ENCODE measurements around the gene SPRY4. TPM values are rescaled to one million over a fixed set of nuclear protein-coding genes. Genes with fewer than 3 reads are reported as not detected.
A peak's percentile ranks its signal among the peaks of the same experiment; 100 is the strongest.

Gene SPRY4
- total RNA-seq, 4 donors from 2014 or later: 8.2 to 19.3 (median 15.7) TPM

DNA sequence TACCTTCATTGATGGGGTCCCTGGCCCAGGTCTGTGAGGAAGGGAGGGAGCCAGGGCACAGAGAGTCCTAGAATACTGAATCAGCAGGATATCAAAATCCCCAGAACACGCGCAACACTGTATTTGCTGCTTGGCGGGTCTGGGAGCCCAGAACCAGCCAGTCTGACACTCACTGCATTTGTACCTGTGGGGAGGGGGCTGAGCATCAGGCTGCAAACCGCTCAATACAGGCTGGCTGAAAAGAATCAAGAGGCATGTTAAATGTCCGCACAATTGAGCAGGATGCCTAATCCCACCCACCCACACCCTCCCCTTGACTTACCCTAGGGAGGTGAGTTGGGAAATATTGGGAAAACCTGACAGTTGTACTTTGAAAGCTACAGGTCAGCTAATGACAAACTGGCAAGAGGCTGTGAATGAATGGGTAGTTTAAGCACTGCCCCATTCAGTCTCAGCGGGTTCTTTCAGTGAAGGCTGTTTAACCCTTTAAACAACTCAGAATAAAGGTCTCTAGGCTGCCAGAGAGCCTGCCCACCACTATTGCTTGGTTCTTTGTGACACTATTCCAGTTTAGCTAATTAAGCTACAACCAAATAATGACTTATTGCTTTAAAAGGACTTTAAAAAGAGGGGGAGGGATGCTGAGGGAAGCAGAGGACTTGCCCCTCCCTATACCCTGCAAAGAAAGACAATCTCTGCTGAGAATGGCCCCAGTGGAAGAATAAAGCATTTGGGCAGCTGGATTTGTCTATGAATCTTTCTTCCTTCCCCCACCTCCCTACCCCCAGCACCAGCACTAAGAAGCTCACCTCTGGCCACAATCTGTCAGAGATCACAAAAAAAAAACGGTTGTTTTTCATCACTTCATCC, 5.0 kb downstream of the SPRY4 start:
- Histone ChIP-seq H3K36me3 (no peaks in the 10 kb centered on the region), H3K27ac (peak overlapping the region; percentile 90 to 91 (median 90)), H3K4me1 (peaks cover 15 to 70% (median 56%) of the 10 kb centered on the region in 4 donors), H3K27me3 (peaks cover 8% of the 10 kb centered on the region), H3K4me3 (no peak overlapping the region), H3K9me3 (no peaks in the 10 kb centered on the region)
- TF ChIP-seq CTCF (IDR thresholded peaks at IDR 0.05) (no peak), POLR2AphosphoS5 (IDR thresholded peaks at IDR 0.05) (no peak), EP300 (IDR thresholded peaks at IDR 0.05; ENCODE audit: low read depth) (no peak), POLR2A (IDR thresholded peaks at IDR 0.05) (no peak)
- intact Hi-C loops (cut with DNase I; ENCODE audit: low total_unique reads): no loop called here
- no peak for DNase-seq
- 0 to 49% methylated on average over 1 to 7 of the region's 7 CpGs for WGBS, 2 donors (ENCODE audit: low coverage in 1 of 2)
- in situ Hi-C loops (cut with MboI; ENCODE audit: low pct_ligation_motif_present in 1 of 4, low pct_unique_long_range_greater_than_20kb in 1 of 4, low sequenced_read_pairs in 3 of 4): no loop called here

DNA sequence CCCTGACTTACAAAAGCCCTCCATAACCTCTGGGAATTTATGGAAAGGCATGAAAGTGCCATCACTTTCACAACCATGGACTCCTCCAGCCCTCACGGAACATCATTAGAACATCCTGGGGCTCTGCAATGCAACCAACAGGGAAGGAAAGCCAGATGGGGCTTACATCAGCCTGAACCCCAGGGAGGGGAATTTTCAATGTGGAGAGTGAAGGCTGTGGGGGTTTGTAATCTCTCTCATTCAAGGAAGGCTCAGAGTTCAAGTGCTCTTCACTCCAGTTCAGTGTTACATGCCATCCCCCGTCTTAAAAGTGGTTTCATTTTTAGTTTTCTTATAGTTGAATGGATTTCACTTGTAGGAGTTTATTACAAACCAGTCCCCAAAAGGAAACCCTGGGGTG, 5.7 kb downstream of the SPRY4 start:
- in situ Hi-C loops (cut with MboI; ENCODE audit: low pct_ligation_motif_present in 1 of 4, low pct_unique_long_range_greater_than_20kb in 1 of 4, low sequenced_read_pairs in 3 of 4) (no loop called here), intact Hi-C loops (cut with DNase I; ENCODE audit: low total_unique reads) (no loop called here)
- Histone ChIP-seq H3K27me3 (peaks cover 6% of the 10 kb centered on the region), H3K27ac (peak overlapping the region; percentile 90 to 91 (median 90)), H3K4me3 (no peak overlapping the region), H3K4me1 (peaks cover 15 to 66% (median 53%) of the 10 kb centered on the region in 4 donors), H3K9me3 (no peaks in the 10 kb centered on the region), H3K36me3 (no peaks in the 10 kb centered on the region)
- WGBS, 2 donors (ENCODE audit: low coverage in 1 of 2): 48 to 80% methylated on average over 1 to 2 of the region's 2 CpGs
- TF ChIP-seq POLR2A (IDR thresholded peaks at IDR 0.05): no peak
- no peak for TF ChIP-seq POLR2AphosphoS5 (IDR thresholded peaks at IDR 0.05)
- no peak for TF ChIP-seq EP300 (IDR thresholded peaks at IDR 0.05; ENCODE audit: low read depth)
- no peak for TF ChIP-seq CTCF (IDR thresholded peaks at IDR 0.05)
- DNase-seq: no peak

- intact Hi-C loops (cut with DNase I; ENCODE audit: low total_unique reads): no loop called here
- H3K4me1 ChIP-seq: peaks cover 15 to 53% (median 43%) of the 10 kb centered on the region in 4 donors
Observed at GRCh38 chr5:142317753-142318152, 7.1 kb downstream of the SPRY4 start.

More at GRCh38 chr5:142317753-142318152, 7.1 kb downstream of the SPRY4 start:
- H3K36me3 ChIP-seq: no peaks in the 10 kb centered on the region
- H3K4me3 ChIP-seq: no peak overlapping the region
- H3K9me3 ChIP-seq: no peaks in the 10 kb centered on the region
- no peak for TF ChIP-seq POLR2A (IDR thresholded peaks at IDR 0.05)
- no peak for TF ChIP-seq EP300 (IDR thresholded peaks at IDR 0.05; ENCODE audit: low read depth)
- no peak for TF ChIP-seq CTCF (IDR thresholded peaks at IDR 0.05)
- no peak for DNase-seq
- H3K27me3 ChIP-seq: no peaks in the 10 kb centered on the region
- in situ Hi-C loops (cut with MboI; ENCODE audit: low pct_ligation_motif_present in 1 of 4, low pct_unique_long_range_greater_than_20kb in 1 of 4, low sequenced_read_pairs in 3 of 4): no loop called here
- WGBS, 2 donors (ENCODE audit: low coverage in 1 of 2): 60 to 69% methylated on average over 1 to 5 of the region's 5 CpGs
- H3K27ac ChIP-seq: peak overlapping the region in 3 of 4 donors; percentile 28 to 90 (median 90)
